Aortic smooth muscle cell (primary cell): ENCODE data around the gene ADISSP. TPM values are rescaled to one million over a fixed set of nuclear protein-coding genes. Genes with fewer than 3 reads are reported as not detected.

Experiments used
- total RNA-seq: library from RNA; depleted of rRNA; stranded (reverse); fragments of >200 nt; gene quantifications from 2 replicates; pipeline ENCODE4 v1.2.3, GENCODE V29; 2014

Gene ADISSP
- 16.2 and 17.3 TPM in 2 replicates for total RNA-seq

GRCh38 chr20:3767427-3768341, at the start of gene ADISSP:
ADISSP (minus strand) TSS chr20:3767753; CDS start chr20:3760100, 7,653 bp downstream.

GRCh38 chr20:3795511-3796468, 28.2 kb upstream of the ADISSP start, which contains the start of gene CDC25B:
CDC25B (plus strand) TSS chr20:3796310; CDS start chr20:3796532, 222 bp downstream.

GRCh38 chr20:3786665-3787323, 19.2 kb upstream of the ADISSP start, which contains the start of gene CENPB:
CENPB (minus strand) TSS chr20:3786740; CDS start chr20:3786483, 257 bp downstream.

GRCh38 chr20:3781153-3781910, 13.8 kb upstream of the ADISSP start, which contains the start of gene SPEF1:
SPEF1 (minus strand) TSS chr20:3781448; CDS start chr20:3781287, 161 bp downstream.

GRCh38 chr20:3732327-3733118, 35.0 kb downstream of the ADISSP start, which contains the start of gene HSPA12B:
HSPA12B (plus strand) TSS chr20:3732685; CDS start chr20:3738675, 5,990 bp downstream.

GRCh38 chr20:3712279-3712873, 55.2 kb downstream of the ADISSP start, which contains the start of gene SIGLEC1:
SIGLEC1 (minus strand) TSS chr20:3712600; CDS start chr20:3707128, 5,472 bp downstream.

Other genes with a start within 250 kb of the ADISSP start
- gene GFRA4, start 104.4 kb downstream of the ADISSP start, total RNA-seq = not detected in 2 replicates
- 21.0 and 29.2 TPM in 2 replicates for gene ADAM33, start 85.7 kb downstream of the ADISSP start, total RNA-seq
- not detected in 2 replicates for gene SIGLEC1, start 55.2 kb downstream of the ADISSP start, total RNA-seq
- 0.31 and 0.53 TPM in 2 replicates for gene HSPA12B, start 35.1 kb downstream of the ADISSP start, total RNA-seq
- gene SPEF1, start 13.7 kb upstream of the ADISSP start, total RNA-seq = 0.12 and 0.13 TPM in 2 replicates
- gene CENPB, start 19.0 kb upstream of the ADISSP start, total RNA-seq = 116 and 144 TPM in 2 replicates
- gene CDC25B, start 28.6 kb upstream of the ADISSP start, total RNA-seq = 32.1 and 42.0 TPM in 2 replicates
- 16.4 and 19.3 TPM in 2 replicates for gene AP5S1, start 52.8 kb upstream of the ADISSP start, total RNA-seq
- gene MAVS, start 79.1 kb upstream of the ADISSP start, total RNA-seq = 13.6 and 14.9 TPM in 2 replicates
- gene PANK2, start 121.6 kb upstream of the ADISSP start, total RNA-seq = 50.5 and 52.6 TPM in 2 replicates
- 10.3 and 22.1 TPM in 2 replicates for gene RNF24, start 247.8 kb upstream of the ADISSP start, total RNA-seq